SKM-1 (cell line): ENCODE results near the gene MAGEB4.
"Not testable (repeated sequence)": the region's sequence is repeated elsewhere in the genome, so short reads cannot be mapped to it uniquely, and the experiment has no call there.

Experiments used
- DNase-seq: peaks from one replicate; lab custom pipeline; 2025; ENCODE audit not compliant: unreplicated experiment; lab: John Stamatoyannopoulos, UW

Gene MAGEB4

GRCh38 chrX:30241724-30242415 is at the start of gene MAGEB4:
MAGEB4 (plus strand) TSS chrX:30242000; CDS start chrX:30242136, 136 bp downstream.
- no peak for DNase-seq

GRCh38 chrX:30193910-30194309 is 47.9 kb upstream of the MAGEB4 start:
- DNase-seq: not testable (repeated sequence)

- DNase-seq: no peak
These were observed 45.5 kb upstream of the MAGEB4 start for GRCh38 chrX:30196322-30196721.

- DNase-seq: no peak
These were observed 29.6 kb upstream of the MAGEB4 start for GRCh38 chrX:30212172-30212571.

GRCh38 chrX:30215357-30215843 is 26.4 kb upstream of the MAGEB4 start, which contains the start of gene MAGEB2:
MAGEB2 (plus strand) TSS chrX:30215563; CDS start chrX:30218581, 3,018 bp downstream.
- no peak for DNase-seq

- no peak for DNase-seq
These were observed 24.3 kb upstream of the MAGEB4 start for GRCh38 chrX:30217465-30217864.

GRCh38 chrX:30219372-30219771 is 22.4 kb upstream of the MAGEB4 start:
- DNase-seq: no peak

GRCh38 chrX:30220661-30221060 is 21.1 kb upstream of the MAGEB4 start:
- DNase-seq: no peak

GRCh38 chrX:30224536-30224935 is 17.3 kb upstream of the MAGEB4 start:
- no peak for DNase-seq

- no peak for DNase-seq
These were observed 13.3 kb upstream of the MAGEB4 start for GRCh38 chrX:30228526-30228925.

- DNase-seq: no peak
These were observed 11.4 kb upstream of the MAGEB4 start, which contains the start of gene MAGEB3 for GRCh38 chrX:30230395-30230794. MAGEB3 (plus strand) TSS chrX:30230657; CDS start chrX:30235925, 5,268 bp downstream.

GRCh38 chrX:30246769-30247489 is 5.1 kb downstream of the MAGEB4 start, which contains the start of gene MAGEB1:
MAGEB1 (plus strand) TSS chrX:30247146; CDS start chrX:30250494, 3,348 bp downstream.
- no peak for DNase-seq

GRCh38 chrX:30248854-30249253 is 7.1 kb downstream of the MAGEB4 start:
- DNase-seq: no peak

GRCh38 chrX:30253257-30253656 is 11.5 kb downstream of the MAGEB4 start:
- DNase-seq: no peak

- DNase-seq: no peak
These were observed 18.1 kb downstream of the MAGEB4 start for GRCh38 chrX:30259927-30260326.

- DNase-seq: no peak
These were observed 19.2 kb downstream of the MAGEB4 start for GRCh38 chrX:30261012-30261411.

GRCh38 chrX:30262763-30263162 is 21.0 kb downstream of the MAGEB4 start:
- DNase-seq: no peak

GRCh38 chrX:30270639-30271038 is 28.8 kb downstream of the MAGEB4 start:
- DNase-seq: no peak

GRCh38 chrX:30275498-30275897 is 33.7 kb downstream of the MAGEB4 start:
- no peak for DNase-seq

GRCh38 chrX:30278365-30278764 is 36.6 kb downstream of the MAGEB4 start:
- DNase-seq: no peak

GRCh38 chrX:30280428-30280827 is 38.6 kb downstream of the MAGEB4 start:
- DNase-seq: no peak

GRCh38 chrX:30282527-30282926 is 40.7 kb downstream of the MAGEB4 start:
- DNase-seq: no peak
